Colonic mucosa (tissue), 4 donors: ENCODE results near the gene LEMD3. TPM values are rescaled to one million over a fixed set of nuclear protein-coding genes. Genes with fewer than 3 reads are reported as not detected.

Experiments
- DNase-seq: peaks from one replicate; pipeline ENCODE4 v3.0.0-alpha.2; 2020
- H3K27ac ChIP-seq: fragments of 200-600 bp; one replicate; pipeline ENCODE4 v1.8.0; 2021
- H3K27me3 ChIP-seq: fragments of 200-600 bp; one replicate; pipeline ENCODE4 v1.8.0; 2021
- H3K36me3 ChIP-seq: fragments of 200-600 bp; one replicate; pipeline ENCODE4 v1.8.0; 2021
- H3K4me1 ChIP-seq: fragments of 200-600 bp; one replicate; pipeline ENCODE4 v1.8.0; 2021; ENCODE audit warnings: mild to moderate bottlenecking
- H3K4me3 ChIP-seq: fragments of 200-600 bp; one replicate; pipeline ENCODE4 v1.8.0; 2021
- H3K9ac ChIP-seq, 2 donors: one replicate each; pipeline ENCODE4 v1.7.0; 2013; ENCODE audit warnings: control low read depth in 2 of 2, low read depth in 2 of 2, low read length in 2 of 2
- H3K9me3 ChIP-seq: fragments of 200-600 bp; one replicate; pipeline ENCODE4 v1.8.0; 2021
- CTCF ChIP-seq: fragments of 200-600 bp; IDR thresholded peaks from one replicate; pipeline ENCODE4 v1.8.0; 2022; ENCODE audit warnings: antibody characterized with exemption, mild to moderate bottlenecking
- intact Hi-C: fragments of 100-400 bp; cut with DNase I; formaldehyde crosslinking; loops from one replicate; pipeline ENCODE4 v1.14.1; 2022
- total RNA-seq, 2 donors: library from RNA; stranded (reverse); fragmentation: NEBNext Ultra II Directional in 1 of 2; extraction: Animal tissue kit (Norgen Biotek cat#: 25700) in 1 of 2; gene quantifications; one replicate each; pipeline ENCODE4 v1.2.1, GENCODE V29; 2021
- donor health status: healthy.
- donor health status: DM: no; HTN: no; CAD: no.
- donor health status: DM: no; HTN: no; CAD: no.

Gene LEMD3
- total RNA-seq, 2 donors from 2014 or later = 28.9 to 35.6 TPM

GRCh38 chr12:65155784-65156183 lies 13.6 kb upstream of the LEMD3 start:
- Histone ChIP-seq H3K27ac (no peak overlapping the region), H3K27me3 (no peaks in the 10 kb centered on the region), H3K9me3 (no peaks in the 10 kb centered on the region), H3K4me1 (no peaks in the 10 kb centered on the region), H3K9ac (no peak overlapping the region), H3K36me3 (no peaks in the 10 kb centered on the region), H3K4me3 (no peak overlapping the region)
- no peak for TF ChIP-seq CTCF
- intact Hi-C loops = no loop called here
- DNase-seq = no peak

- intact Hi-C loops = no loop called here
- no peak for DNase-seq
- no peaks in the 10 kb centered on the region for H3K4me1 ChIP-seq
- no peaks in the 10 kb centered on the region for H3K9me3 ChIP-seq
- H3K27me3 ChIP-seq = no peaks in the 10 kb centered on the region
- H3K4me3 ChIP-seq = no peak overlapping the region
- no peaks in the 10 kb centered on the region for H3K36me3 ChIP-seq
- no peak overlapping the region for H3K27ac ChIP-seq
- TF ChIP-seq CTCF = no peak
- H3K9ac ChIP-seq = peak overlapping the region in 1 of 2 donors; percentile 8
These were observed 13.0 kb upstream of the LEMD3 start for GRCh38 chr12:65156366-65156841.

- Histone ChIP-seq H3K4me3 (no peak overlapping the region), H3K36me3 (no peaks in the 10 kb centered on the region), H3K27me3 (no peaks in the 10 kb centered on the region), H3K4me1 (no peaks in the 10 kb centered on the region), H3K9ac (no peak overlapping the region), H3K9me3 (no peaks in the 10 kb centered on the region), H3K27ac (no peak overlapping the region)
- TF ChIP-seq CTCF = no peak
- no peak for DNase-seq
- intact Hi-C loops = no loop called here
These were observed 12.3 kb upstream of the LEMD3 start for GRCh38 chr12:65157091-65157490.

- intact Hi-C loops = no loop called here
- Histone ChIP-seq H3K27me3 (no peaks in the 10 kb centered on the region), H3K36me3 (no peaks in the 10 kb centered on the region), H3K4me3 (no peak overlapping the region), H3K9ac (no peak overlapping the region), H3K27ac (no peak overlapping the region), H3K9me3 (no peaks in the 10 kb centered on the region), H3K4me1 (no peaks in the 10 kb centered on the region)
- no peak for TF ChIP-seq CTCF
- DNase-seq = no peak
These were observed 6.8 kb upstream of the LEMD3 start for GRCh38 chr12:65162609-65163008.

- no peak overlapping the region for H3K27ac ChIP-seq
- intact Hi-C loops = no loop called here
- DNase-seq = no peak
- no peak overlapping the region for H3K4me3 ChIP-seq
- H3K27me3 ChIP-seq = no peaks in the 10 kb centered on the region
- TF ChIP-seq CTCF = no peak
- no peak overlapping the region for H3K9ac ChIP-seq
- no peaks in the 10 kb centered on the region for H3K4me1 ChIP-seq
- H3K36me3 ChIP-seq = no peaks in the 10 kb centered on the region
- H3K9me3 ChIP-seq = no peaks in the 10 kb centered on the region
These were observed 5.1 kb upstream of the LEMD3 start for GRCh38 chr12:65164244-65164643.

GRCh38 chr12:65164774-65165173 lies 4.6 kb upstream of the LEMD3 start:
- Histone ChIP-seq H3K36me3 (no peaks in the 10 kb centered on the region), H3K27ac (no peak overlapping the region), H3K4me1 (no peaks in the 10 kb centered on the region), H3K9me3 (no peaks in the 10 kb centered on the region), H3K27me3 (no peaks in the 10 kb centered on the region), H3K9ac (no peak overlapping the region), H3K4me3 (no peak overlapping the region)
- TF ChIP-seq CTCF = no peak
- DNase-seq = no peak
- intact Hi-C loops = no loop called here
